Right atrium auricular region (tissue), 2 donors: ENCODE measurements around the gene FUT7. TPM values are rescaled to one million over a fixed set of nuclear protein-coding genes. Genes with fewer than 3 reads are reported as not detected.

Source experiments
- DNase-seq: peaks from one replicate; pipeline ENCODE4 v3.0.0-alpha.2; 2019; ENCODE audit warnings: low spot score
- H3K27ac ChIP-seq, 2 donors: fragments of 200-600 bp; sonication (generic); 1 replicate in 1 of 2; 2 replicates in 1 of 2; pipeline ENCODE4 v1.5.1; 2016 to 2019
- H3K27me3 ChIP-seq, 2 donors: fragments of 200-600 bp; sonication (generic); one replicate each; pipeline versions ENCODE4 v1.5.1 to v1.6.0; 2017 to 2019
- H3K36me3 ChIP-seq: fragments of 200-600 bp; sonication (generic); one replicate; pipeline ENCODE4 v1.5.1; 2016
- H3K4me1 ChIP-seq, 2 donors: fragments of 200-600 bp; sonication (generic); one replicate each; pipeline versions ENCODE4 v1.5.1 to v1.6.0; 2017 to 2019
- H3K4me3 ChIP-seq, 2 donors: fragments of 200-600 bp; sonication (generic); 1 replicate in 1 of 2; 2 replicates in 1 of 2; pipeline ENCODE4 v1.5.1; 2017 to 2019; ENCODE audit warnings: mild to moderate bottlenecking in 1 of 2, moderate library complexity in 1 of 2
- H3K9me3 ChIP-seq, 2 donors: fragments of 200-600 bp; sonication (generic); one replicate each; pipeline ENCODE4 v1.5.1; 2019
- total RNA-seq, 2 donors: library from RNA; depleted of rRNA; stranded (reverse); fragments of >200 nt; gene quantifications; one replicate each; pipeline ENCODE4 v1.1.0, GENCODE V29; 2016
- TF ChIP-seq, protein P1 (sequence below), 2 donors: fragments of 200-600 bp; sonication (generic); IDR thresholded peaks; one replicate each; pipeline ENCODE4 v1.5.1; 2019; ENCODE audit warnings: antibody characterized with exemption in 2 of 2

The FUT7 gene
- total RNA-seq, 2 donors from 2014 or later: 0.28 TPM; not detected in 1

DNA sequence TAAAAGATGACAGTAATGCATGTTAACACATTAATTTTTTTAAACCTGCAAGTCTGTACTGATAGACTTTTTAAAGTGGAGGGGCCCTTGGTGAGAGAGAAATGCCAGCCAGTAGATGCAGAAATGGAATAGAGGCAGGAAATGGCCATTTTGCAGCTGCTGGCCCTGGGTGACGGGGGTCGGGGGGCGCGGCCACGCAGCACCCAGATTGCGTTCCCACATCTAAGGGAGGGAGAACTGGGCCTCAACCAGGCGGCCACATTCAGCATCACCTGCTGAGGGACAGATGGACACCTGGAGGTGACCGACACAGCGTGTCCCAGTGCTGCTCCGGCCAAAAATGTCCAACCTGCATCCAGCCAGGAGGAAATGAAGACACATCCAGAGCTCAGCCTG, 29.2 kb downstream of the FUT7 start:
- no peaks in the 10 kb centered on the region for H3K36me3 ChIP-seq
- no peak overlapping the region for H3K4me3 ChIP-seq
- no peak for DNase-seq
- H3K9me3 ChIP-seq: no peaks in the 10 kb centered on the region
- TF ChIP-seq, protein P1, sequence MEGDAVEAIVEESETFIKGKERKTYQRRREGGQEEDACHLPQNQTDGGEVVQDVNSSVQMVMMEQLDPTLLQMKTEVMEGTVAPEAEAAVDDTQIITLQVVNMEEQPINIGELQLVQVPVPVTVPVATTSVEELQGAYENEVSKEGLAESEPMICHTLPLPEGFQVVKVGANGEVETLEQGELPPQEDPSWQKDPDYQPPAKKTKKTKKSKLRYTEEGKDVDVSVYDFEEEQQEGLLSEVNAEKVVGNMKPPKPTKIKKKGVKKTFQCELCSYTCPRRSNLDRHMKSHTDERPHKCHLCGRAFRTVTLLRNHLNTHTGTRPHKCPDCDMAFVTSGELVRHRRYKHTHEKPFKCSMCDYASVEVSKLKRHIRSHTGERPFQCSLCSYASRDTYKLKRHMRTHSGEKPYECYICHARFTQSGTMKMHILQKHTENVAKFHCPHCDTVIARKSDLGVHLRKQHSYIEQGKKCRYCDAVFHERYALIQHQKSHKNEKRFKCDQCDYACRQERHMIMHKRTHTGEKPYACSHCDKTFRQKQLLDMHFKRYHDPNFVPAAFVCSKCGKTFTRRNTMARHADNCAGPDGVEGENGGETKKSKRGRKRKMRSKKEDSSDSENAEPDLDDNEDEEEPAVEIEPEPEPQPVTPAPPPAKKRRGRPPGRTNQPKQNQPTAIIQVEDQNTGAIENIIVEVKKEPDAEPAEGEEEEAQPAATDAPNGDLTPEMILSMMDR (IDR thresholded peaks at IDR 0.05): no peak
- no peaks in the 10 kb centered on the region for H3K4me1 ChIP-seq
- H3K27ac ChIP-seq: no peak overlapping the region
- H3K27me3 ChIP-seq: no peaks in the 10 kb centered on the region

DNA sequence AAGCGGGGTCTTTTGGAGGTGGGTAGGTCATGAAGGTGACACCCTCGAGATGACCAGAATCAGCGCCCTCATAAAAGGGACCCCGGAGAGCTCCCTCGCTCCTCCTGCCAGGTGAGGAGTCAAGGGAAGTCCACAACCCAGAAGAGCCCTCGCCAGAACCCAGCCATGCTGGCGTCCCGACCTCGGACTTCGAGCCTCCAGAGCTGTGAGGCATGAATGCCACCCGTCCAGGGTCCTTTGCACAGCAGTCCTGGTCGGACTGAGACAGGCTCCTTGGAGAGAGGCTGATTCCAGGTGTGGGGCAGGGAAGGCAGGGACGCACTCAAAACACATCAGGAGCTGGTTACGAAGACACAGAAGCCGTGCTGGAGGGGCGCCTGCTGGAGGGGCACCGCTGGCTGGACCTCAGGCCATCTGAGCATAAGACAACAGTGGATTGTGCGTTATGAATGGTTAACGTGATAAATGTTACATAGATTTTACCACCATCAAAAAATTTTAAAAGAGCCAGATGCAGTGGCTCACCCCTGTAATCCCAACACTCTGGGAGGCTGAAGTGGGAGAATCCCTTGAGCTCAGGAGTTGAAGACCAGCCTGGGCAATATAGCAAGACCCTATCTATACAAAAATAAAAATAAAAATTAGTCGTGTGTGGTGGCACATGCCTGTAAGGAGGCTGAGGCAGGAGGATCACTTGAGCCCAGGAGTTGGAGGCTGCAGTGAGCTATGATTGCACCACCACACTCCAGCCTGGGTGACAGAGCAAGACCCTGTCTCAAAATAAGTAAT, 29.8 kb downstream of the FUT7 start:
- TF ChIP-seq, protein P1 (IDR thresholded peaks at IDR 0.05): no peak
- no peak overlapping the region for H3K4me3 ChIP-seq
- H3K27ac ChIP-seq: no peak overlapping the region
- H3K36me3 ChIP-seq: no peaks in the 10 kb centered on the region
- H3K4me1 ChIP-seq: peaks cover 0 to 1% of the 10 kb centered on the region in 2 donors
- no peaks in the 10 kb centered on the region for H3K27me3 ChIP-seq
- no peaks in the 10 kb centered on the region for H3K9me3 ChIP-seq
- DNase-seq: no peak

DNA sequence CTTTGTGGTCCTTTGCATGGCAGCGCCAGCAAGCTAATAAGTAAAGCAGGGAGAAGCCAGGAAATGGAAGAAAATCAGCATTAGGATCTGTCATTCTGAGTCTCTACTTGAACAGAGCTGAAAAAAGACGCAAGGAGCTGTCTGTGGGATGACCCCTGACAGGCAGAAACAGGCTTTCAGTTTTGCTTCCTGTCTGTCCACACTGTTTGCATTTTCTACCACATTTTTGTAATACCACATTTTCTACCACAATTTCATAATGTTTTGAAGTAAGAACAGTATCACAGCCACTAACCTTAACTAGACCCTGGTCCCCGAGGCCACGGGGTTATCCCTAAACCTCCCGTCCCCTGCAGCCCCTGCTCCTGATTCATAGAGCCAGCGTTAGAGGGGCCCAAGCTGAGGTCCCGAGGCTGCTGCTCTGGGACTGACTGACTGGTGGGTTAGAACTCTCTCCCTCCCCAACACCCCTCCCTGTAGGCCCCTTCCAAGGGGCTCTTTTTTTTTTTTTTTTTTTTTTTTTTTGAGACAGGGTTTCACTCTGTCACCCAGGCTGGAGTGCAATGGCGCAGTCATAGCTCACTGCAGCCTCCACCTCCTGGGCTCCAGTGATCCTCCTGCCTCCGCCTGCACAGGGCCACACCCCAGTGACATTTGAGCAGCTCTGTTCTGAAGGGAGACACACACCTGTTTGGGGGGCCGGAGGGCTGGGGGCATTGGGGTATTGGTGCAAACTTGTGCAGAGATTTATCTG, 31.5 kb downstream of the FUT7 start:
- no peak overlapping the region for H3K4me3 ChIP-seq
- no peak for DNase-seq
- H3K9me3 ChIP-seq: no peaks in the 10 kb centered on the region
- peaks cover 0 to 18% of the 10 kb centered on the region in 2 donors for H3K4me1 ChIP-seq
- TF ChIP-seq, protein P1 (IDR thresholded peaks at IDR 0.05): no peak
- no peaks in the 10 kb centered on the region for H3K27me3 ChIP-seq
- H3K36me3 ChIP-seq: no peaks in the 10 kb centered on the region
- no peak overlapping the region for H3K27ac ChIP-seq

GRCh38 chr9:136997830-136998234, 34.1 kb downstream of the FUT7 start:
- no peak for DNase-seq
- Histone ChIP-seq H3K9me3 (no peaks in the 10 kb centered on the region), H3K27ac (no peak overlapping the region), H3K4me1 (peaks cover 0 to 43% of the 10 kb centered on the region in 2 donors), H3K4me3 (no peak overlapping the region), H3K27me3 (no peaks in the 10 kb centered on the region), H3K36me3 (no peaks in the 10 kb centered on the region)
- TF ChIP-seq, protein P1 (IDR thresholded peaks at IDR 0.05): peak in 1 of 2 donors; percentile 22

DNA sequence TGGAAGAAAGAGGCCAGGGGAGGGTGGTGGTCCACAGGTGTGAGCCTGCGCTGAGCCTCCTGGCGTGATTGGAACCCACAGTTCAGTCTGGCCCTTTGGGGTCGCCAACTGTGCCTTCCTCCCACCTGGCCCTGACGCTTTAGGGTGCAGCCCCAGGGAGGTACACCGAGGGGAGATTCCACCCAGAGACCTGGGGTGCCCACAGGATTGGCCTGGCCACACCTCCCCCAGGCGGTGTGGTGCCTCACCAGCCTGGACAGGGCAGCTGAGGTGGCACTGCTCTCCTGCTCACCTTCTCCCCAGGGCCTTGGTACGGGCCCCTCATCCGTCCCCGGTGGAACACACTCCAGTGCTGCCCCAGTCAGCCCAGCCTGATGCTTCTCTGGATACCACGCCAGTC, 34.5 kb downstream of the FUT7 start:
- TF ChIP-seq, protein P1 (IDR thresholded peaks at IDR 0.05): no peak
- H3K27me3 ChIP-seq: no peaks in the 10 kb centered on the region
- H3K27ac ChIP-seq: no peak overlapping the region
- H3K4me3 ChIP-seq: no peak overlapping the region
- H3K9me3 ChIP-seq: no peaks in the 10 kb centered on the region
- no peak for DNase-seq
- peaks cover 0 to 48% of the 10 kb centered on the region in 2 donors for H3K4me1 ChIP-seq
- H3K36me3 ChIP-seq: no peaks in the 10 kb centered on the region
